Activated naive CD4-positive, alpha-beta T cell (primary cell): ENCODE results near the gene SMIM12.
"Not testable (repeated sequence)": the region's sequence is repeated elsewhere in the genome, so short reads cannot be mapped to it uniquely, and the experiment has no call there.

Experiments
- DNase-seq, 4 experiments: peaks; one replicate each; lab custom pipeline; 2025; lab: John Stamatoyannopoulos, UW

Gene SMIM12

DNA sequence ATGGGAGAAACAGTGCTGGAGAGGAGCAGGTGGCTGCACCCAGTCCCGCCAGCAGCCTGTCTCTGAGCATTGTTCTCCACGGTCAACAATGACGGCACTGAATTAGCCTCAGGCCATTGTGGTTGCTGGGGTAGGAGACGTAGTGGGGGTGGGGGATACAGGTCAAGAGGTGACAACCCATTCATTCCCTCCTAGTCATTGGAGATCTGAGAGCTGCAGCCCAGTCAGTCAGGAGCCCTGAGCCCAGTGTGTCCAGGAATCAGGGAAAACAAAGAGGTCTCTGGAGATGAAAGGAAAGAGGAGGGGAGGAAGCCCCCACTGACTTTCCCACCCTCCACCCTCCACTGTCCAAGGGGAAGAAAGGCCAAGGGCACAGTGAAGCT is 15.3 kb downstream of the SMIM12 start:
- no peak for DNase-seq

DNA sequence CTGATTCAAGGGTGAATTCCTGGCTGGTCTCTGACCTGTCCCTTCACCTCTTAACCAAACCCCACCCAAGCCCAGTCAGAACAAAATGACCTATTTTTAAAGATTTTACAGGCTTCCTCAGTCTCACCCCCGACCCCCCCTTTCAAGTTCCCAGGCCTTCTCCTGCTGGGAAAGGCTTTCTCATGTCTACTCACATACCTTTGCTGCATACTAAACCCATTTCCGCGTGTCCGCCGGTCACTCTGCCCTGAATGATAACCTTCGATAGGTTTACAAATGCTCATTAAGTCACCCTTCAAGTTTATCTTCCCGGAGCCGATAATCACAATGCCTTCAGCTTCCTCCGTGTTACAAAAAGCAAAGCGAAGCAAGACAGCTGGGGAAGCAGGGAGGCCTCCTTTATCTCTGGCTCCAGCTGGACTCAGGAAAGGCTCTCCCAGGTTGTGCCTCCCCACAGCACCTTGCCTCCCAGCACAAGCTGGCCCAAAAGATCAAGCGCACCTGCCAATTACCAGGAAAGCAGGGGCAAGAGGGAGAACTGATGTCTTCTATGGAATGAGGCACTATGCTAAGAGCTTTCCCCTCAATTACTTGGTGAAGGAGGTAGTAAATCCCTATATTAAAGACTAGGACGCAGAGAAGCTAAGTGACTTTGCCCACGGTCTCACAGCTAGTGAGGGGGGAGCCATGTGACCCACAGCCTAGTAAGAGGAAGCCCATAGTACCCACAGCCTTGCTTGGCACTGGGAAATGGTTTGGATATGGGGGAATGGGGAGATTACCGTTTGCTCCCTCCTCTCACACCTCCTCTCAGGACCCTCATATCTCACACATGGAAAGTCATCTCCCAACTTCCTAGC is 15.9 kb downstream of the SMIM12 start:
- DNase-seq: no peak

DNA sequence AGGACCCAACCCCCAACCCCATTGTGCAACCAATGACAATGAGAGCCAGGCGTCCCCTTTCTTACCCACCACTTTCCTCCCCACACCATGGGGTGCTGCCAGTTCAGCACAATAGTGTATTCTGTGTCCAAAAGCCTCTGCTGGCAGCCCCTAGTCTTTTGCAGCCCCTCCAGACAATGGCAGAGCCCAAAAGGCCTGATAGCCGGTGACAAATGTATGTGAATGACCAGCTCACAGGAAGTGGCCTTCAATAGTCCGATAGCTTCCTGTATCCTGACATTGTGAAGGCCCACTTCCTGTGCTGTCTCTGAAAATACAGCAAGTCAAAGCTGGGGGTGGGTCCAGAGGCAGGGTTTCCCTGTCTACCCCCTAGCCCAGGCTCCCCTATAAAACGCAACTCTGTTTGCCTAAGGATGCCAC is 16.6 kb downstream of the SMIM12 start:
- DNase-seq: no peak

DNA sequence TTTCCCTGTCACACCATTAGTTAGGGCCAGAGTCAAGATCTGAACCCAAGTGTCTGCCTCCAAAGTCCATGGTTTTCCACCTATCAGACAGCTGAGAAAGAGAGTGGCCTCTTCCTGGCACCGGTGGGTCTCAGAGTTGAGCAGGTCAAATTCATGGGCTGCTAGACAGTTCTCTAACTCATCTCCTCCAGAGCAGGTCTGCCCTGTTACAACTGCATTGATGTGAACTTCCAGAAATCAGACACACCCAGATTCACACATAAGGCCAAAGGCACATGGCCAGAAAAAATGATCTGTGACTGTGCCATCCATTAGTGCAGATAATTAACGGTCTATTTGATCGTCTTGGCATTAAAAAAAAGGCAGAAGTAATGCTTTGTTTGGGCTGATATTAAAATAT is 17.5 kb downstream of the SMIM12 start:
- DNase-seq: no peak

DNA sequence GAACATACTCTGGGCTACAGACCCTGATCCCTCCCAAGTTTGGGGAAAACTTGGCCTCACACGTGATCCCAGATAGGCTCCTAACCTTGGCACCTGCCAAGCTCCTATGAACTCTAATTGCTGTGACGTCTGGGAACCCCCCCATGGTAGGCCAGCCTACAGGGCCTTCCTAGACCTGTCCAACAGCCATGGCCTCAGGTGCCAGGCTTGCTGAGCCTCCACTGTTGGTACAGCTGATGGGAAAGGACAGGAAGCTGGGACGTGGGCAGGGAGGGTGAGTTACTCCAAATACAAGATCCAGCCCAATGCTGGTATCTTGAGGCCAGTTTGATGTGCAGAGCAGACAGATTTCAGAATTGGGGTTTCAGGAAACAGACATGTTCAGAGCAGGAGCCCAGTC is 19.1 kb downstream of the SMIM12 start:
- DNase-seq: no peak

DNA sequence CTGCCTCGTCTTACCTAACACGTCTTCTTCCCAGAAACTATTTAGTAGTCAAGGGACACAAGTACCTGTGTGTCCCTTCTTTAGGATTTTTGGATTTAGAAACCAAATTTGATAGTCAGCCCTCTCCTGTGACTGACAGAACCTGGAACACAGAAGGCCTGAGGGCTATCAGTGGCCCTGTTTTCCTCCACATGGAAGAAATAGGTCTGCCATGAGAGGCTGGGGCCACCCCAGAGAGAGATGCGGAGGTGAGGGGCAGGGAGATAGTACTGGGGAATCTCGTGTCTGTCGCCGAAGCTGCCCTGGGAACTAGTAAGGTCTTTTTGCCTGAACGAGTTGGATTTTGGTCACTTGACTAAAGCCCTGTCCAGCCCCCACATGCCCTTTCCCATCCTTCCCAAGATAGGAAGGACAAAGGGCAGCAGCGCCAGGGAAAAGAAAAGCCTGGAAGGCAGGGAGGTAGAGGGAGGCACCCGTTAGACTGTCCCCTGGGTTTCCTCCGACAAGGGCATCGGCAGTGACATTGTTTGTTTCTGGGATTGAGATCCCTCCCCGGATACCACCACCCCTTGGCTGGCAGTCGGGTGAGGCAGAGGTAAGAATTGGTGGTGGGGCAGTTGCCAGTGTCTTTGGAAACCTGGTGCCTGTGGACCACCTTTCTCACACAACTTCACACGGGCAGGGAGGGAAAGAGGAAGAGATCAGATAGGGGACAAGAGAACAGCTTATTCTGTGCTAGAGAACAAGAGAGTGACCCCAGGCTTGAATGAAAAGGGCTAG is 19.8 kb downstream of the SMIM12 start:
- no peak for DNase-seq

DNA sequence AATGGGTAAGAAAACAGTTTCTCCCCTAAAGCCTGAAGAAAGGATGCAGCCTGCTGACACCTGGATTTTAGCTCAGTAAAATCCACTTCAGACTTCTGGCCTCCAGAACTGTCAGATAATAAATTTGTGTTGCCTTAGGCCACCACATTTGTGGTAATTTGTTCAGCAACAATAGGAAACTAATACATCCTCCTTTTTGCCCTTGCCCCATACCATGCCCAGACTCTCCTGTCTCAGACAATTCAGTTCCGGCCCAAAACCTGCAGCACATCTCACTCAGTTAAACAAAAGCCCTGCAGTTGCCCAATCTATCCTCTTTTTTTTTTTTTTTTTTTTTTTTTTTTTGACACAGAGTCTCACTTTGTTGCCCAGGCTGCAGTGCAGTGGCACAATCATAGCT is 25.8 kb downstream of the SMIM12 start:
- DNase-seq: no peak

DNA sequence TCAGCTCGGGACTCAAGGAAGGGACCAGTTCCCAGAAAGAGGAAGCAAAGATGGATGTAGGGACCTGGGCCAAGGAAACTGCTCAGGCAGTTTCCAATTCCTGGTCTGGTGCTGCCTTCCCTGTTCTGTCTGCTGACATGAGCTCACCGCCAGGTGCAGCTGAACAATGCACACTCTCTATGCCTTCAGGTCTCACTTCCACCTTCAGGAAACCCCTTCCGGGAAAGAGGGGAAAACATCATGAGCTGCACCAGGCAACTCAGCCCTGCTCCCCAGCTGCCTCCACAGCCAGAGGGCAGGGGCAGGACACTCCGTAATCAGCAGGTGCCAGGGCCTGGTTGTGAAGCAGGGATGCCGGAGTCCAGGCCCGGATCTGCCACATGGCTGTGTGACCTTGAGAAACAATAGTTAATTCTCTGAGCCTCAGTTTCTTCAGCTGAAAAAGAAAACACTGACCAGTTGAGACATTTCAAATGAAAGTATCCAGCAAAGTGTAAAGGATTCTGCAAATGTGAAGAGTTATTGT is 27.8 kb downstream of the SMIM12 start:
- DNase-seq: no peak

DNA sequence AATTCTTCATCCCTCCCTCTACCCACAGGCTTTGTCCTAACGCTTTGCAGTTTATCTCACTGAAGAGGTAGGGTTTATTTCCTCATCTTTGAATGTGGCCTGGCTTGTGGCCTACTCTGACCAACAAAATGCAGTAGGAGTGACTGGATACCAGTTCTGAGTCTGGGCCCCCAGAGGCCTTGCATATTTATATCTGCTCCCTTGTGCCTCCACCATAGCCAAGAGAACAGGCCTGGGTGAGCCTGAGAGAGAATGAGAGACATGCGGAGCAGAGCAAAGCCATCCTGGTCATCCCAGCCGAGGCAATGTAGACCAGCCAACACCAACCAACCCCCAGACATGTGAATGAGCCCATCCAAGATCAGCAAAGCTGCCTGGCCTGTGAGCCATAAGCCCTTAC is 30.3 kb downstream of the SMIM12 start:
- no peak for DNase-seq

DNA sequence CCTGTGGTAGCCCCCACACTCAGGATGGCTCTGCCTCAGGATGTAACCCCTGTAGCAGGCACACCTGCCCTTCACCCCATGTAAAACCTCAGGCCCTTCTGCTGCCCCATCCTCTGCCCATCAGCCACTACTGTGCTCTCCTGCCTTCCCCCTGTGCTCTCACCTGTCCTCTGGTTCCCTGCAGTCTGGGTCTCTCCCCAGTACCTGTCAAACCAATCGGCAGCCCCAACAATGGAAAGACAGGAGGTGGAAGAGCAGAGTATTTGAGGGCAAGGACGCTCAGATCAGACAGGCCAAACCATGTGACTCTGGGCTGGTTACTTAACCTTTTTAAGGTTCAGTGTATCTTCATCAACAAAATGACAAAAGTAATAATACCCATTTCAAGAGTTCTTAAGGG is 30.9 kb downstream of the SMIM12 start:
- DNase-seq: no peak

DNA sequence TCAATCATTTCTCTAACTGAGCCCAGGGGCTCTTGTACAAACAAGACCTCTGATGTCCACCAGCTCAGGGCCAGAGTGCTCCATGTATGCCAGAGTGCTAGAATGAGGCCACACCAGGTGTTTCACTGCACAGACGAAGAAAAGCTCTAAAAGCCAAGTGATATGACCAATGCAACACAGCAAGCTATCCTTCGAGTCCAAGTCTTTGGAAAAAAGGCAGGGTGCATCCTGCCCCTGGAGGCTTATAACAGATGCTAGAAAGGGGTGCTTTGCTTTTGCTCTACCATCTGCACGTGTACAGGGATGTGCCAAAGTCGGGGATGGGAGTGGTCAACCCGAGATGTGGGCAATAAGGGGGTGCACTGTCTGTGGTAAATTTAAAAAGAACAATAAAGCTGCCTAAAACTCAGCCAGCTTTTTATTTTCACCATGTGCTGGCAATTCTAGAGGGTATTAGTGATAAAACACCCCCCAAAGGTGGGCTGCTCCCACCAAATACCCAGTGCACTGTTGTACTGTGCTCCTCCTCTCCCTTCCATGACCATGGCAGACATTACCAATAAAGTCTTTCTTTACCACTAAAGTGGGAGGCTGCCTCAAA is 32.1 kb downstream of the SMIM12 start:
- no peak for DNase-seq

DNA sequence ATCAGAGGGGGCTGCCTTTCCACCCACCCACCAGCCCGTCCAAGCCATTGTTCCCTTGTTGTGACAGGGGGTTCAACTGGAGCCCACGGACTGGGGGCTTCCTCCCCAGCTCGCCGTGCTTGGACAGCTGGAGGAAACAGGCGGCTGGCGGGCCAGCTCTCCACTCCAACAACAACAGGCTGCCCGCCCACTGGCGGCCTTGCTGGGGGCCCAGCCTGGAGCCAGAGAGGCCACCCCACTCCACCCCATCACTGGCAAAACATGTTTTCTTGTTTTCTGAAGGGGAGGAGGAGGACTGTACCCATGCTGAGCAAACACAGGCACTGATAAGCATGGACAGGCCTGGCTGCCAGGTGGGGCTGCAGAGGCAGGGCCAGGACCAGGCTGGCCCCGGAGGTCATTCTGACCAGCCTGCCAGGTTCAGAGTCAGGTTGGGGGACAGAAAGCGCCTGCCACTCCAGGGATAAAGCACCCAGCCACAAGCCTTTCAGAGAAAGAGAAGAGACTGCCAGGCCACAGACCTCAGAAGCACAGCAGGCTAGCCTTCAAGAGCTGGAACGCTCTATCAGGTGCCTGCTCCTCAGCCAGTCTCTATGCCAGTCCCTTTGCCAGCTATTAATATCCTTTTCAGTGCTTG is 34.0 kb downstream of the SMIM12 start:
- DNase-seq: no peak

DNA sequence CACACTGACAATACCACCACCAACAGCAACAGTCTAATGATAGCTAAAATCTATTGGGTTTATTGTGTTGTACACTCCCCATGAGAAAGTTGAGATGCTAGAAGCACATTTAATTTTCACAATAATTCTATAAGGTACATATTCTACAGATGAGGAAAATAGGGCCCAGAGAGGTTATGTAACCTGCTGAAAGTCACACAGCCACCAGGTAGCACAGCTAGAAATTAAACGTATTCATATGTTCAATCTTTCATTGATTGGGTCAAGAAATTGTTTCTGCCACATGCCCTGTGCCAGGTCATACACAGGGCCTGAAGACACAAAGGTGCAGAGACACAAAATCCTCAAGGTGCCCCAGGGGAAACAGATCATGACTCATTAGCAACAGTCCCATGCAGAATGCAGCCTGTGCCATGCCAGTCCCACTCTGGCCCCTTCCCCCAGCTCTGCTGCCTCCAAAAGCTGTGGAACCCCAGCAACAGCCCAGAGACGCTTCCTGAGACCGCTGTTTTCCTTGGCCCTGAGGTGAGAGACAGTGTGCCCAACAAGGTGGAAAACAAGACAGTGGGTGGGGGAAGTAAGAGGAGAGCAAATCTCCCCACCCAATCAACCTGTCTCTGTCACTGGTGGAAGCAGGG is 34.6 kb downstream of the SMIM12 start:
- DNase-seq: no peak

DNA sequence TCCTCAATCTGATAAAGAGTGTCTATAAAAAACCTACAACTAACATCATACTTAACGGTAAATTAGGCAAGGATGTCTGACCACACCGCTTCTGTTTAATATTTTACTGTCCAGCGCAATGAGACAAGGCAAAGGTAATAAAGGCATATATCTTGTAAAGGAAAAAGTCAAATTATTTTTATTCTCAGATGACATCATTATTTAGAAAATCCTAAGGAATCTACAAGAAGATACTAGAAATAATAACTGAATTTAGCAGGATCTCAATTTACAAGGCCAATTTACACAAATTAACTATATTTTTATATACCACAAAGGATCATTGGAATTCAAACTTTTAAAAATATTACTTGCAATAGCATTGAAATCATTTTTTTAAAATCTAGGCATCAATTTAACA is 37.3 kb downstream of the SMIM12 start:
- no peak for DNase-seq

DNA sequence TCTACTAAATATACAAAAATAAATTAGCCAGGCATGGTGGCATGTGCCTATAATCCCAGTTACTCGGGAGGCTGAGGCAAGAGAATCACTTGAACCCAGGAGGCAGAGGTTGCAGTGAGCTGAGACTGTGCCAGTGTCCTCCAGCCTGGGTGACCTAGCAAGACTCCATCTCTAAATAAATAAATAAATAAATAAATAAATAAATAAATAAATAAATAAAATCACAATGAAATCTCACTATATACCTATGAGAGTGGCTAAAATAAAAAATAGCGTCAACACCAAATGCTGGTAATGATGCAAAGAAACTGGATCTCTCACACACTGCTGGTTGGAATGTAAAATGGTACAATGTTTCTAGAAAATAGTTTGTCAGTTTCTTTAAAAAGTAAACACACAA is 40.7 kb downstream of the SMIM12 start:
- DNase-seq: not testable (repeated sequence)

DNA sequence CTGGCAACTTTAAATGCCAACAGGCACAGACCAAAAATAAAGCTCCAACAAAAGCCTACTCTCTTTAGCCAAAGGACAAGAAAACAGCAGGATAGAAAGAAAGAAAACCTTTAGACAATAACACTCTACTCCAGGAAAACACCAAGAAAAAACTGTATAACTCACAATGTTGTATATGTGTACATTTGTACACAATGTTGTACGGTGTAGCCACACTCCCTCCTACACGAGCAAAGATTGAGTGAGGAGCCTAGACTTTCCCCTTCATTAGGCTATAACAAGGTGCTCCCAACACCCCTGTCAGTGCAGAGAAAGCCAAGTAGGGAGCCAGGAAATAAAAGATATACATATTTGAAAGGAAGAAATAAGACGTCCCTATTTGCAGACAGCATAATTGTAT is 42.8 kb downstream of the SMIM12 start:
- no peak for DNase-seq

DNA sequence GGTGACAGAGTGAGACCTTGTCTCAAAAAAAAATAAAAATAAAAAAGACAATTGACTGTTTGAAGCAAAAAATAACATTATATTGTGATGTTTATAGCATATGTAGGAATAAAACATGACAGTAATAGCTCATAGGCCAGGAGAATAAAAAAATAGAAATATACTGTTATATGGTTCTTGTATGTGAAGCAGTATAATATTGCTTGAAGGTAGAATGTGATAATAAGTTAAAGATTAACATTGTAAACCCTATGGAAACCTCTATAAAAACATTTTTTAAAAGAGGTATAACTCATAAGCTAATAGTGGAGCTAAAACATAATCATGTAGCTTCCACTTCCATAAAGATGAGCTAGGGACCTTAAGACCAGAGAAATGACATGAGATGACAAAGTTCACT is 43.2 kb downstream of the SMIM12 start:
- DNase-seq: no peak

DNA sequence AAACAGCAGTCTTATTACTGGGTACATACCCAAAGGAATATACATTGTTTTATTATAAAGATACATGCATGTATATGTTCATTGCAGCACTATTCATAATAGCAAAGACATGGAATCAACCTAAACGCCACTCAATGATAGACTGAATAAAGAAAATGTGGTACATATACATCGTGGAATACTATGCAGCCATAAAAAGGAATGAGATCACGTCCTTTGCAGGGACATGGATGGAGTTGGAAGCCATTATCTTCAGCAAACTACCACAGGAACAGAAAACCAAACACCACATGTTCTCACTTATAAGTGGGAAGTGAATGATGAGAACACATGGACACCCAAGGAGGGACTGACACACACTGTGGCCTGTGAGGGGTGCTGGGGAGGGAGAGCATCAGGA is 48.8 kb downstream of the SMIM12 start:
- DNase-seq: not testable (repeated sequence)

DNA sequence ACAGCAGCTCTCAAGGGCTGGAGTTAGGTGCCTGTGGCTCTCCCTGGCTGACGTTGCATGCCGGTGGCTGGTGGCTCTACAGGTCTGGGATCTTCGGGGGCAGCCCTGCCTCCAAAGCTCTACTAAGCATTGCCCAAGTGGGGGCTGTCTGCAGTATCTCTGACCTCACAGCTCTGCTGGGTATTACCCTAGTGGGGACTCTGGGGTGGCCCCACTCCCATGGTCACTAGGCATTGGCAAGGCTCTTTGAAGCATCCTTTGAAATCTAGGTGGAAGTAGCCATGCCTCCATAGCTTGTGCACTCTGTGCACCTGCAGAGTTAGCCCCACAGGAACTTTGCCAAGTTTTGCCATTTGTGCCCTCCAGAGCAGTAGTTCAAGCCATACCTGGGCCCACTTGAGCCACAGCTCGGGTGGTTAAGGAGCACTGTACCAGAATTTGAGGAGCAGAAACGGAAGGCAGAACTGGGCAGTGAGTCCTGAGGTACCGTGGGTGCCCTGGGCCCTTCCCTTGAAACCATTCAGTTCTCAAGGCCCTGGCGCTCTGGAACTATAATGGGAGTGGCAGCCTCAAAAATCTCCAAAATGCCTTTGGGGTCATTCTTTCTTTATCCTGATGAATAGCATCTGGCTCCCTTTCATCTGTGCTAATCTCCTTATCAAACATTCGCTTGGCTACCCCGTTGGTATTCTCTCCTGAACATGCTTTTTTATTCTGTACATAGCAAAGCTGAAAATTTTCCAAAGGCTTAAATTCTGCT is 51.3 kb downstream of the SMIM12 start:
- no peak for DNase-seq

DNA sequence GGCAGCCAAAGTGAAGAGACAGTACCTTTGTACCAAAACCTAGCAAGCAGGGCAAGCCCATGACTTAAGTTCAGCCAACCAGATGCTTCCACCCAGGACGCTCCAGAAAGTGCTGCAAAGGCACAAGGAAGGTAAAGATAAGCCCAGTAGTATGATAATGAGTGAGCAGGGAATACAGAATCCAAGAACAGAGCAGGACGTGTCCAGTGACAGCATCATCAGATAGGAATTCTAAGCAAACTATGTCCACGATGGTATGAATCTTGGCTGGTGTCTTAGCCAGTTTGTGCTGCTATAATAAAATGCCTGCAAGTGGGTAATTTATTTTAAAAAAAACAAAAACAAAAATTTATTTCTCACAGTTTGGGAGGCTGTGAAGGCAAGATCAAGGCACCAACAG is 53.2 kb downstream of the SMIM12 start:
- DNase-seq: no peak

DNA sequence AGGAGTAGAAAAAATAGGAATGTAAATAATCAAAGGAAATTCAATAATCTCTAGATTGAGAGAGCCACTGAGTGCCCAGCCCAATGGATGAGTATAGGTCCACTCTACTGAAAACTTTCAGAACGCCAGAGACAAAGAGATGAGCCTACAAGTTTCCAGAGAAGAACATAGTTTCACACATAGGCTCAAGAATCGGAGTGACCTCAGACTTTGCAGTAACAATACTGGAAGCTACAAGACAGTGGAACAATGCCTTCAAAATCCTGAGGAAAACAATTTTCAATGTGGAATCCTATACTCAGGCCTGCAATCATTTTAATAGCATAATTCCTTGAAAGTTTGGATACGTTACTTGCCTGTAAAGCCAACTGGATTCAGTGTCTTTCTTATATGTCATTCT is 55.8 kb downstream of the SMIM12 start:
- DNase-seq: no peak
